Caco-2 (cell line): ENCODE measurements around the gene ZFHX3. TPM values are rescaled to one million over a fixed set of nuclear protein-coding genes. Genes with fewer than 3 reads are reported as not detected.

Experiments used
- BruUV-seq: library from RNA; stranded (reverse); fragments of 400-500 nt; replicated peaks from 2 replicates; lab custom pipeline; 2021; lab: Mats Ljungman, UMichigan
- CTCF ChIA-PET: fragments of 300-600 bp; sonication (Branson Sonifier 250); formaldehyde crosslinking; loops from one replicate; lab custom pipeline; 2022; ENCODE audit warnings: antibody characterized with exemption; lab: Charles Lee
- POLR2A ChIA-PET: fragments of 300-600 bp; sonication (Branson Sonifier 250); formaldehyde crosslinking; loops from one replicate; lab custom pipeline; 2022; ENCODE audit warnings: antibody characterized with exemption; lab: Charles Lee
- DNase-seq, 2 experiments: peaks; one replicate each; pipeline versions ENCODE4 v3.0.0 to v3.0.0-alpha.2; 2020 to 2022
- H3K27me3 ChIP-seq: replicated peaks from 2 replicates; pipeline ENCODE4 v1.6.0; 2011; ENCODE audit warnings: low read length; ENCODE audit not compliant: control insufficient read depth, insufficient read depth
- H3K36me3 ChIP-seq: 2 replicates; pipeline ENCODE4 v1.5.1; 2011; ENCODE audit warnings: low read length; ENCODE audit not compliant: control insufficient read depth, insufficient read depth
- H3K4me1 ChIP-seq: fragments of 250-450 bp; sonication (Bioruptor Pico); 2 replicates; pipeline ENCODE4 v1.5.1; 2020; ENCODE audit warnings: mild to moderate bottlenecking
- H3K4me3 ChIP-seq: 2 replicates; pipeline ENCODE4 v1.5.1; 2011; ENCODE audit warnings: low read depth, mild to moderate bottlenecking, control low read depth, low read length
- H3K9me3 ChIP-seq: fragments of 250-450 bp; sonication (Bioruptor Pico); 2 replicates; pipeline ENCODE4 v1.5.1; 2020; ENCODE audit warnings: mild to moderate bottlenecking, moderate library complexity
- H3K27ac Mint-ChIP-seq: one replicate; pipeline ENCODE4 v1.8.0; 2022; ENCODE audit warnings: mixed read lengths; ENCODE audit not compliant: unreplicated experiment
- H3K27me3 Mint-ChIP-seq: one replicate; pipeline ENCODE4 v1.8.0; 2022; ENCODE audit warnings: mixed read lengths; ENCODE audit not compliant: insufficient read depth, unreplicated experiment
- H3K36me3 Mint-ChIP-seq: one replicate; pipeline ENCODE4 v1.8.0; 2022; ENCODE audit warnings: mild to moderate bottlenecking, mixed read lengths; ENCODE audit not compliant: insufficient read depth, unreplicated experiment
- H3K4me1 Mint-ChIP-seq: one replicate; pipeline ENCODE4 v1.8.0; 2022; ENCODE audit warnings: low read depth, mixed read lengths; ENCODE audit not compliant: unreplicated experiment
- H3K4me3 Mint-ChIP-seq: one replicate; pipeline ENCODE4 v1.8.0; 2022; ENCODE audit warnings: mild to moderate bottlenecking, moderate library complexity, mixed read lengths; ENCODE audit not compliant: unreplicated experiment
- H3K9me3 Mint-ChIP-seq: one replicate; pipeline ENCODE4 v1.8.0; 2022; ENCODE audit warnings: mixed read lengths; ENCODE audit not compliant: unreplicated experiment
- CTCF ChIP-seq, 2 experiments: fragments of 200-600 bp in 1 of 2; IDR thresholded peaks; 1 replicate in 1 of 2; 2 replicates in 1 of 2; pipeline versions ENCODE4 v1.5.1 to v1.8.0; 2011 to 2022; ENCODE audit warnings: antibody characterized with exemption in 1 of 2, control low read depth in 1 of 2, inconsistent platforms in 1 of 2, low read depth in 1 of 2, low read length in 1 of 2, mild to moderate bottlenecking in 1 of 2, moderate library complexity in 1 of 2; ENCODE audit not compliant: insufficient read depth in 1 of 2, severe bottlenecking in 1 of 2, unreplicated experiment in 1 of 2
- intact Hi-C: fragments of 100-400 bp; cut with micrococcal nuclease; formaldehyde crosslinking; loops from one replicate; pipeline ENCODE4 v1.10.0; 2022; ENCODE audit not compliant: unreplicated experiment
- total RNA-seq: library from RNA; stranded (reverse); gene quantifications from 2 replicates; pipeline ENCODE4 v1.2.3, GENCODE V29; 2022

ZFHX3 gene
- total RNA-seq, 1 experiment from 2014 or later = 39.9 TPM

GRCh38 chr16:73021866-73022495 is 25.9 kb downstream of the ZFHX3 start:
- peaks cover 34% of the 10 kb centered on the region for H3K4me1 Mint-ChIP-seq
- Histone ChIP-seq H3K9me3 (no peaks in the 10 kb centered on the region), H3K4me1 (peaks cover 30% of the 10 kb centered on the region), H3K4me3 (no peak overlapping the region), H3K36me3 (no peaks in the 10 kb centered on the region), H3K27me3 (no peaks in the 10 kb centered on the region)
- H3K36me3 Mint-ChIP-seq = peaks cover 25% of the 10 kb centered on the region
- CTCF ChIA-PET = no interaction called here
- BruUV-seq = no TSS peak
- peak overlapping the region; percentile 75 for H3K27ac Mint-ChIP-seq
- H3K9me3 Mint-ChIP-seq = no peaks in the 10 kb centered on the region
- intact Hi-C loops = no loop called here
- H3K4me3 Mint-ChIP-seq = no peak overlapping the region
- TF ChIP-seq CTCF (IDR thresholded peaks at IDR 0.05; ENCODE audit: insufficient read depth in 1 of 2, low read depth in 1 of 2, low read length in 1 of 2, severe bottlenecking in 1 of 2, unreplicated experiment in 1 of 2) = no peak
- POLR2A ChIA-PET = no interaction called here
- no peaks in the 10 kb centered on the region for H3K27me3 Mint-ChIP-seq
- DNase-seq = no peak

DNA sequence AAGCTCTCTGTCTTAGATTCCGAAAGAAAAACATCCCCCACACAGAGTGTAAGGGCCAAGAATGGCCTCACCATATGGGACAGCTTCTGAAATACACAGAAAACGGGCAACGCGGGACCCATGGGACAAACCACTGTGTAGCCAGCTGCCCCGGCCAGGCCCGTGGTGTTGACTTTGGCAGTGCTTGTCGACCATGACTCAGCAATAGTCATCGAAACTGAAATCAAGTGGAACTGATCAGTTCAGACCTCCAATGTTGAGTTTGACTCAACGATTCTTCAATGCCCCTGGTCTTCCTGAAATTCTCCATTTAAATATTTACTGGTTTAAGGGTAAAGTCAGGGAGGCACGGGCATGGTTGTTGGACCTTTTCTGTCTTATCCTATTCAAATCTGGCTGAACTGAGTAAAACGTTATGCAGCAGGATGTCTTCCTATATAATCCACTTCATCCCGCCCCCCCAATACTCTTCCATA is 27.5 kb downstream of the ZFHX3 start:
- Mint-ChIP-seq H3K36me3 (peaks cover 36% of the 10 kb centered on the region), H3K27ac (no peak overlapping the region), H3K9me3 (no peaks in the 10 kb centered on the region), H3K4me3 (no peak overlapping the region), H3K4me1 (peaks cover 44% of the 10 kb centered on the region), H3K27me3 (no peaks in the 10 kb centered on the region)
- Histone ChIP-seq H3K36me3 (no peaks in the 10 kb centered on the region), H3K27me3 (no peaks in the 10 kb centered on the region), H3K4me1 (peaks cover 41% of the 10 kb centered on the region), H3K4me3 (no peak overlapping the region), H3K9me3 (no peaks in the 10 kb centered on the region)
- intact Hi-C loops = no loop called here
- no peak for TF ChIP-seq CTCF (IDR thresholded peaks at IDR 0.05; ENCODE audit: insufficient read depth in 1 of 2, low read depth in 1 of 2, low read length in 1 of 2, severe bottlenecking in 1 of 2, unreplicated experiment in 1 of 2)
- no TSS peak for BruUV-seq
- POLR2A ChIA-PET = interaction anchor here (0.6 kb wide), 1 partner anchor 16 kb away, joined by 7 read pairs; no protein-coding TSS in a partner anchor
- no peak for DNase-seq
- CTCF ChIA-PET = no interaction called here

- peak overlapping the region; percentile 1 for H3K27ac Mint-ChIP-seq
- no TSS peak for BruUV-seq
Measured at GRCh38 chr16:73019457-73020362, 28.2 kb downstream of the ZFHX3 start.

More at GRCh38 chr16:73019457-73020362, 28.2 kb downstream of the ZFHX3 start:
- ChIA-PET POLR2A (no interaction called here), CTCF (no interaction called here)
- no peak overlapping the region for H3K4me3 Mint-ChIP-seq
- DNase-seq = no peak
- Histone ChIP-seq H3K9me3 (no peaks in the 10 kb centered on the region), H3K27me3 (no peaks in the 10 kb centered on the region), H3K36me3 (no peaks in the 10 kb centered on the region), H3K4me1 (peaks cover 45% of the 10 kb centered on the region), H3K4me3 (no peak overlapping the region)
- no peak for TF ChIP-seq CTCF (IDR thresholded peaks at IDR 0.05; ENCODE audit: insufficient read depth in 1 of 2, low read depth in 1 of 2, low read length in 1 of 2, severe bottlenecking in 1 of 2, unreplicated experiment in 1 of 2)
- H3K27me3 Mint-ChIP-seq = no peaks in the 10 kb centered on the region
- peaks cover 39% of the 10 kb centered on the region for H3K4me1 Mint-ChIP-seq
- intact Hi-C loops = no loop called here
- peaks cover 36% of the 10 kb centered on the region for H3K36me3 Mint-ChIP-seq
- no peaks in the 10 kb centered on the region for H3K9me3 Mint-ChIP-seq
